ENCODE results near the gene TRANK1. TPM values are rescaled to one million over a fixed set of nuclear protein-coding genes. Genes with fewer than 3 reads are reported as not detected.
"Not testable (repeated sequence)": the region's sequence is repeated elsewhere in the genome, so short reads cannot be mapped to it uniquely, and the experiment has no call there.

TRANK1 gene
- total RNA-seq, 1 donor from 2014 or later = 6.6 TPM

DNA sequence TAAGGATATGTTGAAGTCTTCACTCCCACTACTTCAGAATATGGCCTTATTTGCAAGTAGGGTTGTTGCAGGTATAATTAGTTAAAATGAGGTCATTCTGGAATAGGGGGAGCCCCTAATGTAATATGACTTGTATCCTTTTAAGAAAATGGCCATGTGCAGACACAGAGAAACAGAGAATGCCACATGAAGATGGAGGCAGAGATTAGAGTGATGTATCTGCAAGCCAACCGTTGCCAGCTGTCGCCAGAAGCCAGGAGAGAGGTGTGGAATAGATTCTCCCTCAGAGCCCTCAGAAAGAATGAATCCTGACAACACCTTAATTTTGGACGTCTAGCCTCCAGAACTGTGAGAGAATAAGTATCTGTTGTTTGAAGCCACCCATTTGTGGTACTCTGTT, 11.3 kb upstream of the TRANK1 start:
- H3K27ac ChIP-seq (replicated peaks) = no peak overlapping the region
- H3K27me3 ChIP-seq (ENCODE audit: low read depth) = no peaks in the 10 kb centered on the region
- peaks cover 12% of the 10 kb centered on the region for H3K4me1 ChIP-seq
- intact Hi-C loops (cut with micrococcal nuclease) = no loop called here
- no peaks in the 10 kb centered on the region for H3K36me3 ChIP-seq
- no peaks in the 10 kb centered on the region for H3K9me3 ChIP-seq (replicated peaks)
- TF ChIP-seq, protein P1, sequence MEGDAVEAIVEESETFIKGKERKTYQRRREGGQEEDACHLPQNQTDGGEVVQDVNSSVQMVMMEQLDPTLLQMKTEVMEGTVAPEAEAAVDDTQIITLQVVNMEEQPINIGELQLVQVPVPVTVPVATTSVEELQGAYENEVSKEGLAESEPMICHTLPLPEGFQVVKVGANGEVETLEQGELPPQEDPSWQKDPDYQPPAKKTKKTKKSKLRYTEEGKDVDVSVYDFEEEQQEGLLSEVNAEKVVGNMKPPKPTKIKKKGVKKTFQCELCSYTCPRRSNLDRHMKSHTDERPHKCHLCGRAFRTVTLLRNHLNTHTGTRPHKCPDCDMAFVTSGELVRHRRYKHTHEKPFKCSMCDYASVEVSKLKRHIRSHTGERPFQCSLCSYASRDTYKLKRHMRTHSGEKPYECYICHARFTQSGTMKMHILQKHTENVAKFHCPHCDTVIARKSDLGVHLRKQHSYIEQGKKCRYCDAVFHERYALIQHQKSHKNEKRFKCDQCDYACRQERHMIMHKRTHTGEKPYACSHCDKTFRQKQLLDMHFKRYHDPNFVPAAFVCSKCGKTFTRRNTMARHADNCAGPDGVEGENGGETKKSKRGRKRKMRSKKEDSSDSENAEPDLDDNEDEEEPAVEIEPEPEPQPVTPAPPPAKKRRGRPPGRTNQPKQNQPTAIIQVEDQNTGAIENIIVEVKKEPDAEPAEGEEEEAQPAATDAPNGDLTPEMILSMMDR (IDR thresholded peaks at IDR 0.05; ENCODE audit: borderline replicate concordance) = no peak
- DNase-seq = no peak
- no peak overlapping the region for H3K4me3 ChIP-seq

DNA sequence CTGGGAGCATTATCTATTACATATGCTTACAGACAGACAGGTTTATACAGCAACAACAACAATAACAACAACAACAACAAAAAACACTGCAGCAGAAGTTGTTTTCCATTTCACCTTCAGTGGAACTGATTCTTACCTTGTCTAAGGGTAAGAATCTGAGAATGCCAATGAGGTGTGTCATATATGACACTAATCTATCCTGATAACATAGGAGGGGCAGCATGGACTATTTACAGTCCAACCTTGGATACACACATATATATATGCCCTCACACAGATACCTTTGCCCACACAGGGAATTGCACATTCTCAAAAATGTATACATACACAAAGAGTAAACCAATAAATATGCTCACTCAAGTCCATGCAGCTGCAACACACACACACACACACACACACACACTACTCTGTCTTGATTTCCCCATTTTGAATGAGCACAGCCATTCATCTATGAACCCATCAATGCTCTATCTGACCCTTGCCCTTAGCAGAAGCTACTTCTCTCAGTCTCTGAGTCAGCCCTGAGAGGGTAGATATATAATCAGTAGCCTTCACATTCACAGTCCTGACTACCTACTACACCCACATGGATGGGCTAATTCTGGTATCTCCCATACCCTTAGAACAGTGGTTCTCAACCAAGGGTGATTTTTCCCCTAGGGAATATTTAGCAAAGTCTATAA, 9.7 kb upstream of the TRANK1 start:
- TF ChIP-seq, protein P1 (IDR thresholded peaks at IDR 0.05; ENCODE audit: borderline replicate concordance) = no peak
- Histone ChIP-seq H3K9me3 (replicated peaks) (no peaks in the 10 kb centered on the region), H3K4me1 (peaks cover 12% of the 10 kb centered on the region), H3K27me3 (ENCODE audit: low read depth) (no peaks in the 10 kb centered on the region), H3K27ac (replicated peaks) (no peak overlapping the region), H3K36me3 (no peaks in the 10 kb centered on the region), H3K4me3 (no peak overlapping the region)
- intact Hi-C loops (cut with micrococcal nuclease) = no loop called here
- no peak for DNase-seq

DNA sequence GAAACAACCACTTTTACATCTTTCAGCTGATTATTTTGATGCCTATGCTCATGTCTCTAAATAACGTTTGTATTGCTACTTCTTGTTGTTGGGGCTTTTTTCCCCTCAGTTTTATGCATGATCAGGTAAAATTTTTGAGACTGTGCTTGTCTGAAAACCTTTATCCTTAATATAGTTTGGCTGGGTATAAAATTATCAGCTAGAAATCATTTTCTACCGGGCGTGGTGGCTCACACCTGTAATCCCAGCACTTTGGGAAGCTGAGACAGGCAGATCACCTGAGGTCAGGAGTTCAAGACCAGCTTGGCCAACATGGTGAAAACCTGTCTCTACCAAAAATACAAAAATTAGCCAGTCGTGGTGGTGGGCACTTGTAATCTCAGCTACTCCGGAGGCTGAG, 3.0 kb upstream of the TRANK1 start:
- intact Hi-C loops (cut with micrococcal nuclease); H3K27me3 ChIP-seq (ENCODE audit: low read depth); DNase-seq; H3K27ac ChIP-seq (replicated peaks); H3K36me3 ChIP-seq; H3K4me3 ChIP-seq: not testable (repeated sequence)
- H3K4me1 ChIP-seq = peaks cover 20% of the 10 kb centered on the region
- H3K9me3 ChIP-seq (replicated peaks) = peaks cover 27% of the 10 kb centered on the region

DNA sequence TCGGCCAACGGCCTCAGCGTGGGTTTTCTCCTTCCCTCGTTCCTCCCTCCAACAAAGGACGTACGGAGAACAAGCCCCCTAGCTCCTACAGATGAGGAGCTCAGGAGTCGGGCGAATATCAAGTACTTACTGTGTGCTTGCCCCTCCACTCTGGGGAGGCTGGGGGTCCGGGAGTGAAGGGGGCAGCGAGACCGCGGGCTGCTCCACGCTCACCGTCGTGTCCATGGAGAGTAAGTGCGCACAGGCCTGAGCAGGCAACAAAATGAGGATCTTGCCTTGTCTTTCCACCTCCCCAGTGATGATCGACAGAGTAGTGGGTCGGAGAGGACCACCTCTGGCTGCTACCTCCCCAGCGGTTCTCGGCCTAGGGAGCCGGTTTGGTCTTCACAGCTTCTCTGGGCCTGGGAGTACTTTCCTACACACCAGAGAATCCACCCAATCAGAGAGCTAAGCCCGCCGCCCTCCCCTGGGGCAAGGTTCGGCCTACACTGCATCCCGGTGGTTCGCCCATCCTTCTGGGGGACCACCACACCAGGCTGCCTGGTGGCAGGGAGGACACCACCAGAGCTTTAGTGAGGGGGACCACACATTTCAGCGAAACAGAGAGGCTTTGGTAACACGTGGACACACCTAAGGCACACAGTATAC, 603 bp upstream of the TRANK1 start:
- Histone ChIP-seq H3K27me3 (ENCODE audit: low read depth) (no peaks in the 10 kb centered on the region), H3K36me3 (no peaks in the 10 kb centered on the region), H3K4me3 (peak overlapping the region; percentile 80), H3K27ac (replicated peaks) (no peak overlapping the region), H3K9me3 (replicated peaks) (peaks cover 27% of the 10 kb centered on the region), H3K4me1 (peaks cover 20% of the 10 kb centered on the region)
- intact Hi-C loops (cut with micrococcal nuclease) = no loop called here
- DNase-seq = no peak
- TF ChIP-seq, protein P1 (IDR thresholded peaks at IDR 0.05; ENCODE audit: borderline replicate concordance) = no peak

DNA sequence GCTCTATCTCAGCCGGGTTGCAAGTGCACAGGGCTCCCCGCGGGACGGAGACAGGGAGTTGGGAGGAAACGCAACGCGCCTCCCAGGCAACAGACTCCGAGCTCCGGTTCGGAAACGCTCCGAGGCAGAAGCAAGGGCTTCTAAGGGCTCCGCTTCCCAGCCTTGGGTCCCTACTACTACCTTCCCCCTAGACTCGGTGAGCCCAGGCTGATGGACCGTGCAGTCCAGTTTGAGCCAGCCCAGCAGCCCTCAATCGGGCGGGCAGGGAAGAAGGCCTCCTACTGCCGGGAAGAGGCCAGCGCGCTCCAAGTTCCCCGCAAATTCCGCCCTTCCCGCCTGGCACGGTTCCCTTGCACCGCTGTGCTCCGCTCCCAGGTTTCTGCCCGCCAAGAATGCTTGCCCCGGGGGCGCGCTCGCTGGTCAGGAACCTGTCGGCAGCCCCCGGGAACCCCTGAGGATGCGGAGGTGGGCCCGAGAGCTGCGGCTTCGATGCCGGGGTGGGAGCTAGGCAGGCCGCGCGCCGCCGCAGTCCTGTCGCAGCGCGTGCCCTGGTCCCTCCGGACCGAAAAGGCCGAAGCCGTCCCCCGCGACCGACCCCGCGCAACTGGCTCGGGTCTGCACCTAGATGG, 728 bp downstream of the TRANK1 start:
- H3K9me3 ChIP-seq (replicated peaks) = peaks cover 27% of the 10 kb centered on the region
- intact Hi-C loops (cut with micrococcal nuclease) = no loop called here
- TF ChIP-seq, protein P1 (IDR thresholded peaks at IDR 0.05; ENCODE audit: borderline replicate concordance) = peak; percentile 13

DNA sequence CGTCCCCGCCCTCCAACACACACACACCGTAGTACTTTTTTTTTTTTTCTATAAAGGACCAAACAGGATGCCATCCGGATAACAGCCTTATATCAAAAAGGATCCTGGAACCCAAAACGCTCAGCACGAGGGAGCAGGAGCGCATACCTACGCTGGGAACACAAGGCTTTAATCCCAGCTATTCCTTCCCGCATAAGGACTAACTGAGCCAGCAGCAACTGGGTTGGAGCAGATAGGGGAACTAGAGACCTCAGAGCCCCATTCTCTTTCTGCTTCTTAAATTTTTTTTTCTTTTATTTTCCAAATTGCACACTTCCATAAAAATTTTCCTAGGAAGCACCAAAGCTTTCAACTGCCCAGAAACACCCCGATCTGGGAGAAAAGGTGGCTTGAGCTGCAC, 1.3 kb downstream of the TRANK1 start:
- Histone ChIP-seq H3K27me3 (ENCODE audit: low read depth) (no peaks in the 10 kb centered on the region), H3K4me3 (peak overlapping the region; percentile 80), H3K27ac (replicated peaks) (peak overlapping the region; percentile 62), H3K4me1 (peaks cover 20% of the 10 kb centered on the region), H3K36me3 (no peaks in the 10 kb centered on the region), H3K9me3 (replicated peaks) (peaks cover 24% of the 10 kb centered on the region)
- DNase-seq = no peak
- intact Hi-C loops (cut with micrococcal nuclease) = no loop called here
- TF ChIP-seq, protein P1 (IDR thresholded peaks at IDR 0.05; ENCODE audit: borderline replicate concordance) = no peak

More for the DNA sequence above, 728 bp downstream of the TRANK1 start:
- peaks cover 20% of the 10 kb centered on the region for H3K4me1 ChIP-seq
- H3K36me3 ChIP-seq = no peaks in the 10 kb centered on the region
- H3K27me3 ChIP-seq (ENCODE audit: low read depth) = no peaks in the 10 kb centered on the region
- peak overlapping the region; percentile 62 for H3K27ac ChIP-seq (replicated peaks)
- peak overlapping the region; percentile 80 for H3K4me3 ChIP-seq
- DNase-seq = peak; percentile 63
